Measurements from ENCODE around the gene WSB2.

The WSB2 gene

GRCh38 chr12:117994551-117995438 is 66.2 kb downstream of the WSB2 start:
- DNase-seq (ENCODE audit: low read depth, low spot score) = no peak

- no peak for DNase-seq (ENCODE audit: low read depth, low spot score)
Observed at GRCh38 chr12:117986705-117987469, 74.1 kb downstream of the WSB2 start.

DNA sequence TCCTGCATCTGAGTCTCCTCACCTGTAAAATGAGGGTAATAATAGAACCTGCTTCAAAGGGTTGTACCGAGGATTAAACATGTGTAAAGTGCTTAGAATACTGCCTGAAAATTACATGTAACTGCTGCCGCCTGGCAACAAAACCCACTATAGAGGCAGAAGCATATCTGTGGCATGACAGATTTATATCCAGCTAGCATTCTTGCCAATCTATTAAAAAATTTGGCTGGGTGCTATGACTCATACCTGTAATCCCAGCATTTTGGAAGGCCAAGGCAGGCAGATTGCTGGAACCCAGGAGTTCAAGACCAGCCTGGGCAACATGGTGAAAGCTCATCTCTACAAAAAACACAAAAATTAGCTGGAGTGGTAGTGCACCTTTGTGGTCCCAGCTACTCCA is 75.8 kb downstream of the WSB2 start:
- no peak for DNase-seq (ENCODE audit: low read depth, low spot score)
